Coronary artery (tissue), 2 donors: Measurements from ENCODE around the gene TMEM63B.

Experiments
- DNase-seq: peaks from one replicate; pipeline ENCODE4 v3.0.0-alpha.2; 2017; ENCODE audit warnings: low spot score
- H3K27ac ChIP-seq, 2 donors: fragments of 200-600 bp; sonication (generic); one replicate each; pipeline ENCODE4 v1.5.1; 2016 to 2019
- H3K4me3 ChIP-seq: fragments of 200-600 bp; sonication (generic); 2 replicates; pipeline ENCODE4 v1.5.1; 2016; ENCODE audit warnings: mild to moderate bottlenecking, moderate library complexity
- TF ChIP-seq, protein P1 (sequence below): fragments of 200-600 bp; sonication (generic); IDR thresholded peaks from one replicate; pipeline ENCODE4 v1.5.1; 2019; ENCODE audit warnings: antibody characterized with exemption

Gene TMEM63B

DNA sequence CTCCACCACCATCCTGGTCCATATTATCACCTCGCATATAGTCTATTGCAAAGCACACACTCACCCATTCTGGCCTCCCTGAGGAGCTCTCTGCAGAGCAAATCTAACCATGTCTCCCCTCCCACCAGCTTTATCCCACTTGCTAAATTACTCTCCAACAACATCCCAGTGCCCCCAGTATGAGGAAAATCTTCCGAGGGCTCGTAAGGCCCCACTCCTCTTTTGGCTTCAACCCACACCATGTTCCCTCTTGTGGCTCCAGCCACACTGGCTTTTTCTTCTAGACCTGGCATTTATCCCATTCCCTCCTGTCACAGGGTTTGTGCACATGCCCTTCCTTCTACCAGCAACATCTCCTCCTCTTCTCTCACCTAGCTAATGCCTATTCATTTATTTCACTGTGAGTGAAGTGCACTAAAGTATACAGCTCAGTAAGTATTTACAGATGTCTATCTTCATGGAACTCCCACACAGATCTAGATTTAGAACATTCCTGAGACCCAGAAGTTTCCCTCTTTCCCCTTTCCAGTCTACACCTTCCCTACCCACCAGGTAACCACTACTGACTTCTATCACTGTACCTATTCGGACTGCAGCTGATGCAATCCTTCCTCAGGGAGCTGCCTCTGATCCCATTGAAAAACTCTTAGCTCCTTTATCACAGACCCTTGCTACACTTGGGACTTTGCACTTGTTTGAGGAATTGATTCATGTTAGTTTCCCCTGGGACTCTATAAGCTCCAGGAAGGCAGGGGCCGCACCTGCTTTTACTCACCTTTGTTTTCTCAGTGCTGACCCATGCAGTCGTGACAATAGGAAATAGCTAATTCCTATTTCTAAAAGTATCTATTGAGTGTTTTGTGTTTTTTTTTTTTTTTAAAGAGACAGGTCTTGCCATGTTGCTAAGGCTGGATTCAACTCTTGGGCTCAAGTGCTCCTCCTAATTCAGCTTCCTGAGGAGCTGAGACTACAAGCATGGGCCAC, 15.6 kb upstream of the TMEM63B start:
- DNase-seq, result no peak
- TF ChIP-seq, protein P1, sequence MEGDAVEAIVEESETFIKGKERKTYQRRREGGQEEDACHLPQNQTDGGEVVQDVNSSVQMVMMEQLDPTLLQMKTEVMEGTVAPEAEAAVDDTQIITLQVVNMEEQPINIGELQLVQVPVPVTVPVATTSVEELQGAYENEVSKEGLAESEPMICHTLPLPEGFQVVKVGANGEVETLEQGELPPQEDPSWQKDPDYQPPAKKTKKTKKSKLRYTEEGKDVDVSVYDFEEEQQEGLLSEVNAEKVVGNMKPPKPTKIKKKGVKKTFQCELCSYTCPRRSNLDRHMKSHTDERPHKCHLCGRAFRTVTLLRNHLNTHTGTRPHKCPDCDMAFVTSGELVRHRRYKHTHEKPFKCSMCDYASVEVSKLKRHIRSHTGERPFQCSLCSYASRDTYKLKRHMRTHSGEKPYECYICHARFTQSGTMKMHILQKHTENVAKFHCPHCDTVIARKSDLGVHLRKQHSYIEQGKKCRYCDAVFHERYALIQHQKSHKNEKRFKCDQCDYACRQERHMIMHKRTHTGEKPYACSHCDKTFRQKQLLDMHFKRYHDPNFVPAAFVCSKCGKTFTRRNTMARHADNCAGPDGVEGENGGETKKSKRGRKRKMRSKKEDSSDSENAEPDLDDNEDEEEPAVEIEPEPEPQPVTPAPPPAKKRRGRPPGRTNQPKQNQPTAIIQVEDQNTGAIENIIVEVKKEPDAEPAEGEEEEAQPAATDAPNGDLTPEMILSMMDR, result no peak
- H3K27ac ChIP-seq, result no peak overlapping the region

DNA sequence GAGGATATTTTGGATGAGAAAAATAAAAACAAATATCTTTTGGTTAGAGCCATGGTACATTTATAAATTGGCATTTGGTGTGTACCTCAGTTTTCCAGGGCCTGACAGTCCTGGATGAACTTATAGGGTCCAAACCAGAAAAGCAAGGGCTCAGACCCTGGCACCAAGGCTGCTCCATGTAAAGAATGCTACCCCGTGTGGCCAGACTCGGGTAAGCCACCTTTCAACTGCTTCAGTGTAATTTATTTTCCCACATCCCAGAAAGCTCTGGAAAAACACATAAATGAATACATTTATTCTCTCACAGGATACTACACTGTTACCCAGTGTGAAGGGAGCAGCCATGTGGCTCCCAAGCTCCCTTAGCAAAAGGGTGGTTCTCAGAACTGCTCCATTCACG, 13.9 kb upstream of the TMEM63B start:
- H3K27ac ChIP-seq, result no peak overlapping the region
- TF ChIP-seq, protein P1, result no peak
- H3K4me3 ChIP-seq, result no peak overlapping the region
- no peak for DNase-seq

More for the DNA sequence above, 15.6 kb upstream of the TMEM63B start:
- H3K4me3 ChIP-seq, result no peak overlapping the region

DNA sequence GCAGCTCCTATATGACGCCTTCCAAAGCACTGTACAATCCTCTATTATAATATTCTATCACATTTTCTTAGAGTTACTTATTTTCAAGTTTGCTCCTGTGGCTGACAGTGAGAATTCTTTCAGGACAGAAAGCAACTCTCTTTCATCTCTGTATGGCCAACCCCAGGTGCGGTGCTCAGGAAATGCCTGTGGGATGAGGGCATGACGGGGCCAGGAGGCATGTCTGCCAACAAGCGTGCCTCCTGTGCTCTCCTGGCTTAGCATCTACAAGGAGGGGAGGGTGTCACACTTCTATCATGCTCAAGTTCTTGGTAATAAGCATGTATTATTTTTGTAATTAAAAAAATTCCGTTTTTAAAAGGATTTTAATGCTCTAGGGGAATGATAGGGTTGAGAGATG, 11.5 kb upstream of the TMEM63B start:
- Histone ChIP-seq H3K4me3 (no peak overlapping the region), H3K27ac (no peak overlapping the region)
- no peak for DNase-seq
- TF ChIP-seq, protein P1, result no peak

DNA sequence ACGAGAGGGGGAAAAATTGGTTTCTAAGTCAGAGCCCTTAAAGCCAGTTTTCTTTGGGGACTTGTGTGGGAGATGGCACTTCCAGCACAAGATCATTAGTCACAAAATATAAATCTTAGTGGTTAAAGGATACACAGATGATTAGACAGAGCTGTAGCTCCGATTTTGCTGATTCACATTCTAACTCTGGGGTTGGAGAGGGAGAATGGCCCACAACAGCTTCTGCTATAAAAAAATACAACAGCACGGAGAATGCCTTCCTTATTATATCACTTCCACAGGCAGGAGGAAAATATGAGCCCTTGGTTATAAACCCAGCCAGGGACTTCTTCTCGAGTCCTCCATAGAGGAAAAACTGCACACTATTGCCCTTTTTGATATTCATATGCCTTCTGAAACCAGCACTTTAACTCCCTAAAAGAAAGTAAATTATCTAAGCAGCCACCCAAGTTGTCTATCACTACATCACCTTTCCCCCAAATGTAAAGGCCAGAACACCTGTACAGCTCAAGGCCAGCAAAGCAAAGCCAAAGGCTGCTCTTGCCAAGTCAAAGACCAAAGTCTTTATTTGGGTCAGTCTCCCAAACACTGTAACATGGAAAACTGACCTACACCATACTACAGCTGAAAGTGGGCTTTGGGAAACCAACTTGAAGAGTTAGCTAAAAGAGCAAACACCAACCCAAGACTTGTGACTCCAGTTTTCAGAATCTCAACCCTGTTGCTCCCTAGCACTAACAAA, 10.5 kb upstream of the TMEM63B start:
- Histone ChIP-seq H3K4me3 (no peak overlapping the region), H3K27ac (no peak overlapping the region)
- no peak for DNase-seq

DNA sequence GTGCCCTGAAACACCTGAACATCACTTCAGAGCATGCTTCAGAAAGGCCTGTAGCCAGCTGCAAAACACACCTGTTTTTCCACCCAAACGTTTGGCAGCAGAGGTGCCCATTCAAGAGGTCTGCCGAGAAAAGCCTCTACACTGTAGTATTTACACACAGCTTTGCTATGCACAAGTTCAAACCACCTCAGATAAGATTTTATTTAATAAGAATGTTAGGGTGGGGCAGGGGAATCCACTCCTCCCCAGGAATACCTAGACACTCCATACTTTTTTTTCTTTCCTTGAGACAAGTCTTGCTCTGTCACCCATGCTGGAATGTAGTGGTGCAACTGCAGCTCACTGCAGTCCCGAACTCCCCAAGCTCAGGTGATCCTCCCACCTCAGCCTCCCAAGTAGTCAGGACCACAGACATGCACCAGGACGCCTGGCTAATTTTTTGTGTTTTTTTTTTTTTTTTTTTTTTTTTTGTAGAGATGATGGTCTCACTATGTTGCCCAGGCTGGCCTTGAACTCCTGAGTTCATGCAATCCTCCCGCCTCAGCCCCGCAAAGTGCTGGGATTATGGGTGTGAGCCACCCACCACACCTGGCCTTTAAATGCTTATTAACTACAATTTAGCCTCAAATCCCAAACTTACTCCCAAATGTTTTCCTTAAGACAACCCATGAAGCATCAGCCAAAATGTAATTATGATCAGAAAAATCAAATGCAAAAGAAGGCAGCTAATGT, 9.8 kb upstream of the TMEM63B start:
- TF ChIP-seq, protein P1, result no peak
- DNase-seq, result no peak
- no peak overlapping the region for H3K4me3 ChIP-seq
- H3K27ac ChIP-seq, result no peak overlapping the region

More for the DNA sequence above, 10.5 kb upstream of the TMEM63B start:
- TF ChIP-seq, protein P1, result no peak

DNA sequence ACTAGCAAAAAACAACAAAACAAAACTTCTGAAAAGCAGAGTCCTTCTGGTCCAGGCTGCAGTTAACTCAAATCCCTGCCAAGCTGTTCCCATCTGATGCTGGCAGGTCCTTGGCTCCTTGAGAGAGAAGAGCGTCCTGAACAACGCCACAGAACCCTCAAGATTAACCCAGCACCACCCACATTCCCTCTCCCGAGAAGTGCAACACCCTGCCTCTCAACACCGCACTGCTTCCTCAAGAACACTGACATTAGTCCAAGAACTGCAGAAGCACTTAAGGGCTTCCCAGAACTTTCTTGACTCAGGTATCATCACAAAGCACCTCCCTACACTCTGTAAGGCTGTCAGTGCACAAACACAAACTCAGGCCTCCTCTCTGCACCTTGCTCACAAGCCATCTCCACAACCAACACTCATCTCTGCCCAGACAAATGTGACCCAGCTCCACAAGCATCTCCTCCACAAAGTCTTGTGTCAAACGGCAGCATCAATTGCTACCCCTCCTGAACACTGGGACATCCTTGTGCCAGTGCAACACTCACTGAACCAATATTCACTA, 7.6 kb upstream of the TMEM63B start:
- TF ChIP-seq, protein P1, result no peak
- no peak for DNase-seq
- Histone ChIP-seq H3K4me3 (no peak overlapping the region), H3K27ac (no peak overlapping the region)
